ENCODE data around the gene PDE4B.

Gene PDE4B

DNA sequence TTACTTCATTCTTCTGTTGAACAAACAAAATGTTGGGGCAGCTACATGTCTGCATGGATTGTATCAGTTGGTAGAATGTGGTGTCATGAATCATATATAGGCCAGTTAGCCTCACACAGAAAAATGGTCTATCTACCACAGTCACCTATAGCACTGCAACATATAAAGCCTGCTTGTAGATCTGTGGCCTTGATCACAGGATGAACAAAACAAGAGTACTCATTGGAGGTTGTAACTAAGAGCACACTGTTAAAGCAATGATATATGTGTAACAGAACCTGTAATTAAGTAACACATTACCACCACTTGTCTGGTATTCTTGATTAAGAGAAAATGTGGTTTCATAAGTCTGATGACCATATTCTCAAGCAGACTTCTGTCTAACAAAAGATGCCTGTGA is 573.9 kb downstream of the PDE4B start:
- no peak for DNase-seq (ENCODE audit: low spot score)
- TF ChIP-seq, protein P1, sequence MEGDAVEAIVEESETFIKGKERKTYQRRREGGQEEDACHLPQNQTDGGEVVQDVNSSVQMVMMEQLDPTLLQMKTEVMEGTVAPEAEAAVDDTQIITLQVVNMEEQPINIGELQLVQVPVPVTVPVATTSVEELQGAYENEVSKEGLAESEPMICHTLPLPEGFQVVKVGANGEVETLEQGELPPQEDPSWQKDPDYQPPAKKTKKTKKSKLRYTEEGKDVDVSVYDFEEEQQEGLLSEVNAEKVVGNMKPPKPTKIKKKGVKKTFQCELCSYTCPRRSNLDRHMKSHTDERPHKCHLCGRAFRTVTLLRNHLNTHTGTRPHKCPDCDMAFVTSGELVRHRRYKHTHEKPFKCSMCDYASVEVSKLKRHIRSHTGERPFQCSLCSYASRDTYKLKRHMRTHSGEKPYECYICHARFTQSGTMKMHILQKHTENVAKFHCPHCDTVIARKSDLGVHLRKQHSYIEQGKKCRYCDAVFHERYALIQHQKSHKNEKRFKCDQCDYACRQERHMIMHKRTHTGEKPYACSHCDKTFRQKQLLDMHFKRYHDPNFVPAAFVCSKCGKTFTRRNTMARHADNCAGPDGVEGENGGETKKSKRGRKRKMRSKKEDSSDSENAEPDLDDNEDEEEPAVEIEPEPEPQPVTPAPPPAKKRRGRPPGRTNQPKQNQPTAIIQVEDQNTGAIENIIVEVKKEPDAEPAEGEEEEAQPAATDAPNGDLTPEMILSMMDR (IDR thresholded peaks at IDR 0.05; ENCODE audit: extremely low read depth, missing control alignments), result no peak

DNA sequence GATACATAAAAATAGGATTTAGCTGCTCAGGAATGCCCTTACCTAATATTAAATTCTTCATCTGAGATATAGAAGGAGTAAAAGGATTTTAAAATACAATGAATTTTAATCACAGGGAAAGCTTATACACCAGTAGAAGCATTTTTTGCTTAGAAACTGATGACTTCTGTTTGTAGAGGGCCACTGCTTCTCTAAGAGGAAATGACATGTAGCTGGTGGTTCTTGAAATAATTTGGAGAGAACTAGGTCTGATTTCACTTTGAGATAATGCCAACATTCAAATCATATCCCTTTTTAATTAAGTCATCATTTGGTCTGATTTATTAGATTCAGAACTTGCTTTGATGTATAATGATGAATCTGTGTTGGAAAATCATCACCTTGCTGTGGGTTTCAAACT is 574.7 kb downstream of the PDE4B start:
- TF ChIP-seq, protein P1 (IDR thresholded peaks at IDR 0.05; ENCODE audit: extremely low read depth, missing control alignments), result no peak
- DNase-seq (ENCODE audit: low spot score), result no peak

DNA sequence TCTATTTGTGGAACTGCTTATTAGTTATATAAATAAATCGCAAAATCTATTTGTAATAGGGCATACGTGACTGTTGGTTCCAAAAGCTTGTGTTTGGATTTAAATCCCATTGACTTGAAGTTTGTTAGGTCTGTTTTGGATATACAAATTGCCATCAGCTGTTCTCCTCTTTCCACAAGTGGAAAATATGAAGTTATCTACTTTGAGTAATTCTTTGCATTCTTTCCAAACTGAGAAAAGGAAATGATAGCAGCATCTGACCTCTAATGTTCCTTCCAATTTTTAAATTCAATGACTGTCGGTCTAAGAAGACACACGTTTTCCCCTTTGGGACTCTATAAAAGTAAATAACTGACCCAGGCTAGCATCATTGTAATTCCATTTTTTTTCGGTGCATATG is 575.6 kb downstream of the PDE4B start:
- TF ChIP-seq, protein P1 (IDR thresholded peaks at IDR 0.05; ENCODE audit: extremely low read depth, missing control alignments), result no peak
- no peak for DNase-seq (ENCODE audit: low spot score)

DNA sequence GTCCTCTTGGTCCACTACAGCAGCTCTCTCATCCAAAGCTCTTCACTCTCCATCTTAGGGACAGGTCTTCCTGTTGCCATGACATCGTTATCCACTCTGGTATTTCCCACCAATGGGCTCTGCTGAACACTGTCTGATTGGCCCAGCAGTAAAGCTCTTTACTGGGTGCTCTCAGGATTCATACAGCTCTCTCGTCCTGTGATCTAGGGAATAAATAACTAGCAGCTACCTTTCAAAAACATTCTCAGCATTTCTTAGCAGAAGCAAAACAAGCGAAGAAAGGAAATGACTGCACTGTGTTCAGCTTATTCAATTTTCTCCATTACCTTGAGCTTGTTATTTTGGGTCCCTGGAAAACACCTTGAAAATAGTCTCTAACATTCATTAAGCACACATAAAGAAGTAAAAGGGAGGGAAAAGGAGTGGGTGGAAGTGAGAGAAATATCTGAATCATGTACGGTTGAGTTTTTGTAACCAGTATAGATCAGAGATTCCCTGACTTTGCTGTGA is 577.8 kb downstream of the PDE4B start:
- no peak for DNase-seq (ENCODE audit: low spot score)
- TF ChIP-seq, protein P1 (IDR thresholded peaks at IDR 0.05; ENCODE audit: extremely low read depth, missing control alignments), result no peak

DNA sequence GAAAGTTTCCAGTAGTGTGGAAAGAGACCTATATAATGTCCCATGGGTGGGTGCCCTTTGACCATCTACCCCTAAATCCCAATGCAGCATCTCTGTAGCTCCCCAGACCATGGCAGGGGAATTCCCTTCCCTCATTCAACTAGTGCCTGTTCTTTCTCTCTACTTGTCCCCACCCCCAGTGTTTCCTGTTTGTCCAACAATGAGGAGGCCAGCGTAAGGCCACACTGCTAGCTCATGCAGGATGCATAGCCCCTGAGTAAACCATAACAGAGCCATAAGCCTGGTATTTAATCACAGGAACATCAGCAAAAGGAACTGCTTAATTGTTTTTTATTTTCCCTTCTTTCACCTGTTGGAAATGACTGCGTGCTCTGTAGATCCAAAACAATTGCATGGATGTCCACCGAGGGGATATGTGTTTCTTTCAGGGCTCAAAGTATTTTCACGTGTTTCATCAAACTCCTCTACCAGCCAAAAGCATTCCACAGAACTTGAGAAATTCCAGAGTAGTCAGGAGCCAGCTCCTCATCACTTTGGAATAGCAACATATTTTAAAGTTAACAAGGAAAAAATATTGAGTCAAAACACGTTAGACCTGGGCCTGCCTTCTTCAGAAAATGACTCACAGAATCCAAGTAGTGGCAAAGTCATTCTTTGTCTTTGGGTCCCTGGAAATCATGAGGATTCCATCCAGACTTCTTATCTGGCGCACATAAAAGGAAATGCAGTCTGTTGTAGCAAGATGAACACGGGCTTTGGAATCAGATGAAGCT is 578.7 kb downstream of the PDE4B start:
- TF ChIP-seq, protein P1 (IDR thresholded peaks at IDR 0.05; ENCODE audit: extremely low read depth, missing control alignments), result no peak

DNA sequence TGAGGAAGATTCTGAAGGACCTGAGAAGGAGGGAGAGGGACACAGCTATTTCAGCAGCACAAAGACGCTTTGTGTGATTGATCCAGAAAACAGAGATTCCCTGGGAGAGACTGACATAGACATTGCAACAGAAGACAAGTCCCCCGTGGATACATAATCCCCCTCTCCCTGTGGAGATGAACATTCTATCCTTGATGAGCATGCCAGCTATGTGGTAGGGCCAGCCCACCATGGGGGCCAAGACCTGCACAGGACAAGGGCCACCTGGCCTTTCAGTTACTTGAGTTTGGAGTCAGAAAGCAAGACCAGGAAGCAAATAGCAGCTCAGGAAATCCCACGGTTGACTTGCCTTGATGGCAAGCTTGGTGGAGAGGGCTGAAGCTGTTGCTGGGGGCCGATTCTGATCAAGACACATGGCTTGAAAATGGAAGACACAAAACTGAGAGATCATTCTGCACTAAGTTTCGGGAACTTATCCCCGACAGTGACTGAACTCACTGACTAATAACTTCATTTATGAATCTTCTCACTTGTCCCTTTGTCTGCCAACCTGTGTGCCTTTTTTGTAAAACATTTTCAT is 579.9 kb downstream of the PDE4B start:
- no peak for DNase-seq (ENCODE audit: low spot score)
- TF ChIP-seq, protein P1 (IDR thresholded peaks at IDR 0.05; ENCODE audit: extremely low read depth, missing control alignments), result no peak

More for the DNA sequence above, 578.7 kb downstream of the PDE4B start:
- no peak for DNase-seq (ENCODE audit: low spot score)

DNA sequence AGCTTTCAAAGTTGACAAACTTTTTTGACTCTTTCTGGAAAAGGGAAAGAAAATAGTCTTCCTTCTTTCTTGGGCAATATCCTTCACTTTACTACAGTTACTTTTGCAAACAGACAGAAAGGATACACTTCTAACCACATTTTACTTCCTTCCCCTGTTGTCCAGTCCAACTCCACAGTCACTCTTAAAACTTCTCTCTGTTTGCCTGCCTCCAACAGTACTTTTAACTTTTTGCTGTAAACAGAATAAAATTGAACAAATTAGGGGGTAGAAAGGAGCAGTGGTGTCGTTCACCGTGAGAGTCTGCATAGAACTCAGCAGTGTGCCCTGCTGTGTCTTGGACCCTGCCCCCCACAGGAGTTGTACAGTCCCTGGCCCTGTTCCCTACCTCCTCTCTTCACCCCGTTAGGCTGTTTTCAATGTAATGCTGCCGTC is 580.5 kb downstream of the PDE4B start:
- TF ChIP-seq, protein P1 (IDR thresholded peaks at IDR 0.05; ENCODE audit: extremely low read depth, missing control alignments), result no peak
- no peak for DNase-seq (ENCODE audit: low spot score)

Measured in GM20000 (cell line).